GM19463 (cell line): ENCODE measurements around the gene CNST.
"Not testable (repeated sequence)": the region's sequence is repeated elsewhere in the genome, so short reads cannot be mapped to it uniquely, and the experiment has no call there.

Experiments used
- ATAC-seq: cut with Tn5 transposase; IDR thresholded peaks from one replicate; pipeline ENCODE4 v1.9.1; 2021; ENCODE audit warnings: mild to moderate bottlenecking, moderate library complexity; ENCODE audit not compliant: unreplicated experiment

The CNST gene

GRCh38 chr1:246667773-246668172, 101.5 kb downstream of the CNST start:
- no peak for ATAC-seq

DNA sequence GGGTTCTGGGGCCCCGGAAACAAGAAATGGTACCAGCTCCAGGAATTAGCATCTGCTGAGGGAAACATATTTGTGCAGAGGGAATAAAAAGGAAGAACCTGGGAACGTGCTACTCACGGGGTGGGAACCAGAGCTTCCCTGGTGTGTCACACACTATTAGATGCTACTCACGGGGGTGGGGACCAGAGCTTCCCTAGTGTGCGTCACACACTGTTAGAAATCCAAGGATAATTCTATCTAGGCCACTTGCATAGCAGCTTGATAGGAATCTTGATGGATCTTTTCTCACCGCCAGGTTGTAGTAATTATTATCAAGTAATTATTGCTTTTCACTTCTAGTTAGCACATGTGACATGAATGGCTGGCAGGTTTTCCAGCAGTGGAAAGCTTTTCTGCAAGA, 103.4 kb downstream of the CNST start:
- ATAC-seq, result no peak

GRCh38 chr1:246674049-246674448, 107.8 kb downstream of the CNST start:
- ATAC-seq, result no peak

DNA sequence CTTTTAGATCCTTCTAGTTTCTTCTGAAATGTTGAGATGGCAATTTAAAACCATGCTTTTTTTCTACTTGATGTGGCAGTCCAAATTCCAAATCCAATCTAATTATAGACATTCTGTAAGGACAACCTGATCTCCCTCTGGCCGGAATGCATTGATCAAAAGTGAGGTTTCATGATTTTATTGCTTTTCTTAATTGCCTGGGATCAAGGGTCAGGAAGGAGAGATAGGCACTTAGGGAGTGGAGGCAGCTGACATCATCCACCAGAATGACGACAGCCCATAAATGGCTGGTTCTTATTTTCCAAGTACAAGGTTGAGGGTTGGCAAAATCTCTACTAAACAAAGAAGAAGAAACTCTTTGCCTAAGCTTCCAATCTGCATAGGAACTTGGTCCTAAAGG, 111.6 kb downstream of the CNST start:
- no peak for ATAC-seq

GRCh38 chr1:246678816-246679793, 112.8 kb downstream of the CNST start:
- ATAC-seq, result no peak

GRCh38 chr1:246679794-246680177, 113.5 kb downstream of the CNST start:
- no peak for ATAC-seq

DNA sequence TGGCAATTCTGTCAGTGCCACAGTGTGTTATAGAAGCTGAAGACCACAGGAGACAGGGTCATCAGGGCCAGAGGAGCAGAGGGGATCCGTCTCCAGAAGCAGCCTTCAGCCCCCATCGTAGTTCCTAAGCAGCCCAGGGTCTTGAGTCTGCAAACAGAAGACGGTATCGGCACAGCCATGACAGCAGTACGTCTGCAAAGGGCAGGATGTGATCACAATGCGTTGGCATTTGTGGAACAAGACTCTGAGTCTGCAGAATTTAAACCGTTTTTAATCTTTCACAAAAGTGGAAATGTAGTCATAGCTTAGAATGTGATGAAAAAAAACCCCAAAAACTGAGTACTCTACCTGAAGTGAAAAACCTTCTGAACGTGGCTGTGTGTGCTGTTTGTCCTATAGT, 113.9 kb downstream of the CNST start:
- no peak for ATAC-seq

- no peak for ATAC-seq
These were observed 114.5 kb downstream of the CNST start for GRCh38 chr1:246680696-246681130.

- ATAC-seq, result no peak
These were observed 115.9 kb downstream of the CNST start for GRCh38 chr1:246681900-246682895.

DNA sequence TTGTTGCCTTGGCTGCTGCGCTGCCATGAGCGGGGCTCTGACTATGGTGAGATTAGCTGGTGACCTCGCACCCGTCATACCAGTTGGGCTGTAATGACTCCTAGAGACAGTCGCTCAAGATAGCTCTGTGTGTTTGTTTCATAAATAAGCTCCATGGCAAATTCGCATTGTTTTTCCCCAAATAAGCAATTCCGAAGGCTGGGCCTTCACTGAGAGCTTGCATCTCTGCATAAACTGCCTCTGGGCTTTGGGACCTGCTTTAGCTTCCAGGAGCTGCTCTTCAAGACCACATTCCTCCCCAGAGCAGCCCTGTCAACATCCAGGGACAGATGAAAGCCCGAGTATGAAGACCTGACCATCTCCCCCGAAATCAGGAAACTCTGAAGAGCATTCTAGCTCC, 117.3 kb downstream of the CNST start:
- ATAC-seq, result no peak

DNA sequence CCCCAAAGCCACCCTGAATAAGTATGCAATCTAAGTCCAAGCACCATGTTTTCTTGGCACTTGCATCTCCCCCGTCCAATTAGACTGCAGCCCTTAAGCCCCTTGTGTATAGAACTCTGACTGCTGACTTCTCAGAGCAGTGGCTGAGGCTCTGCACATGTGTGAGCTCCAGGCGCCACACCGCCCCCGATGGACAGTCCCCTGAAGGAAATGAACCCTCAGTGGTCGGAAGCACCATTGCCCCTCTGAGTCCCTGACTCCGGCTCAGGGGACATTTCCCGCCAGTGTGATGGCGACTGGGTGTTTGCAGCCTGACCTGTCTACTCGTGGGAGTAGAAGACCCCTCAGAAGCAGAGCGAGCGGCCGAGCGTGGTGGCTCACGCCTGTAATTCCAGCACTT, 120.7 kb downstream of the CNST start:
- no peak for ATAC-seq

DNA sequence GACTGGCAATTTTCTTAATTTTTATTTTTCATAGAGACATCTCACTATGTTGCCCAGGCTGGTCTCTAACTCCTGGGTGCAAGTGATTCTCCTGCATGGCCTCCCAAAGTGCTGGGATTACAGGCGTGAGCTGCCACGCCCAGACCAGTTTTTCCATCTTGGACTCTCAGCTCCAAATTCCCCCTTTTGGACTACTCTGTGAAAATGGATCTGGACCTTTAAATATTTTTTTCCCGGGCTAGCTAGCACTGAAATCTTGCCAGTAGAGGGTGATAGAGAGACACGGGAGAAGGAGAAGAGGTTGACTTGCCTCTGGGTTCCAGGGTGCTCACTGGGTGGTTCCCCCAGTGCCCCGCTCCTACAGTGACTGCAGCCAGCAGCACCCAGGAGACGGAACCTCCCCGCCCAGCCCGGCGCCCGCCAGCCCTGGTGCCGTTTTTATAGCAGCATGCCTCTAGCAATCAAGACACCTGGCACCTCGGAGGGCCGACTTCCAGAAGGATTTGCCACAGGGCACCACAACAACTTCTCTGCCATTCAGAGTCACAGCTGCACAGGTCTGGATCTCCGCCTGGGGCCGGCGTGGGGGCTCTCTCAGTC, 123.3 kb downstream of the CNST start:
- ATAC-seq, result peak; percentile 91

- ATAC-seq, result no peak
These were observed 123.8 kb downstream of the CNST start for GRCh38 chr1:246690100-246690499.

- no peak for ATAC-seq
These were observed 125.6 kb downstream of the CNST start for GRCh38 chr1:246691622-246692495.

- ATAC-seq, result not testable (repeated sequence)
These were observed 128.1 kb downstream of the CNST start for GRCh38 chr1:246694213-246694895.

DNA sequence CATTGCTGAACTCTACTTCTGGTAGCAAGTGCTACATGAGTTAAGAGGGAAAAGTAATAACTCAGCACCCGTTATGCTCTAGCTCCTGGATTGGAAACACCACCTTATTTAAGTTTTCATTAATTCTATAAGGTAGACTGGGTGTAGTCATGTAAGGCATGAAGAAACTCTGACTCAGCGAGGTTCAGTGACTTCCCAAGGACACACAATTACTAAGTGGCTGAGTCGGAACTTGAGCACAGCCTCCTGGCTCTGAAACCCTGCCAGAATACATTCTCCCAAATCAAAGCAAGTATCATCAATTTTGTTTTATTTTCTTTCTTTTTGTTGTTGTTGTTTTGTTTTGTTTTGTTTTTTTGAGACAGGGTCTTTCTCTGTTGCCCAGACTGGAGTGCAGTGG, 128.9 kb downstream of the CNST start:
- no peak for ATAC-seq

- ATAC-seq, result no peak
These were observed 129.4 kb downstream of the CNST start for GRCh38 chr1:246695666-246696065.

DNA sequence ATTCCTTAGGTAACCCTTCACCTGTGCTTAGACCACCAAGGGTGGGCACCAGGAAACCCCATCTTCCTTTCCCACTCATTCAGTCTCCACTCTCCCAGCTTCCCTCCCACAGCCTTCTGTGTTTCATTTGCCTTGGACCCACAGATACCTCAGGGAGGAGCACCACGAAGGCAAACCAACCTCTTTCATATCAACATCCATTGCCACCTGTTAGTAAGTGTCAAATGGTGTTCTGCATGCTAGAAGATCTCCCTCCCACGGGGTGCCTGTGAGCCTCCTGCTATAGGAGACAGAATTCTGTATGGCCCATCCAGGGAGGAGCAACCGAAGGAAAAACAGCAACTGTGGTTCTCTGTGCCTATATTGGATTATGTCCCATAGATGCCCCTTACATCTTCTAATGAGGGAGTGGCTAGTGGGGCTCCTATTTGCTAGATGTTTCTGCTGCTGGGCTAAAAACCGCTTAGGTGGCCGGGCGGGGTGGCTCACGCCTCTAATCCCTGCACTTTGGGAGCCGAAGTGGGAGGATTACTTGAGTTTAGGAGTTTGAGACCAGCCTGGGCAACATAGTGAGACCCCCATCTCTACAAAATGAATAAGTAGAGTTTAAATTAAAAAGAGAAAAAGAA, 132.3 kb downstream of the CNST start:
- ATAC-seq, result no peak
